ENCODE measurements around the gene VPS39.

VPS39 gene

DNA sequence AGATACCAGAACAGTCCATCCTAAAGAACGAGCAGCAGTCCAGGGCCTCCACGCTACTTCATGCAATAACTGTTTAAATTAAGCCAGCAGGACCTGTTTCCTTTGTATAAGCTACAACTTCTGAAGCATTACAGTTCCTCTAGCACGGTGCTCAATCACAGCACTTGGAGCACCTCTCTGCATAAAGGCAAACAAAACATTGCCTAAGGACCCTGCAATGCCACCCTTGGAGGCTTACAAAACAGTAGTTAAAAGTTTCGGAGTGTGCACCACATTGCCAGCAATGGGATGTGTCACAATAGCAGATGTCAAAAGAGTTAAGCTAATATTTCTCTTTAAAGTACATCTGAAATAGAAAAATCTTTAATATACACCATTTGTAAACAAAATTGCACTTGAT, 2.6 kb upstream of the VPS39 start:
- Histone ChIP-seq H4K20me1 (ENCODE audit: insufficient read depth) (no peaks in the 10 kb centered on the region), H2AFZ (ENCODE audit: low read depth) (no peak overlapping the region), H3K36me3 (ENCODE audit: insufficient read depth) (no peaks in the 10 kb centered on the region), H3K27ac (no peak overlapping the region), H3K27me3 (ENCODE audit: insufficient read depth, low read depth) (no peaks in the 10 kb centered on the region), H3K9ac (no peak overlapping the region), H3K4me1 (ENCODE audit: low read depth, poor library complexity, severe bottlenecking) (peaks cover 21% of the 10 kb centered on the region), H3K4me2 (no peak overlapping the region), H3K4me3 (IDR thresholded peaks at IDR 0.05; ENCODE audit: insufficient read depth, low read depth, low read length) (no peak overlapping the region), H3K79me2 (ENCODE audit: insufficient read depth, low read depth) (peaks cover 19% of the 10 kb centered on the region)
- TF ChIP-seq, protein P1, sequence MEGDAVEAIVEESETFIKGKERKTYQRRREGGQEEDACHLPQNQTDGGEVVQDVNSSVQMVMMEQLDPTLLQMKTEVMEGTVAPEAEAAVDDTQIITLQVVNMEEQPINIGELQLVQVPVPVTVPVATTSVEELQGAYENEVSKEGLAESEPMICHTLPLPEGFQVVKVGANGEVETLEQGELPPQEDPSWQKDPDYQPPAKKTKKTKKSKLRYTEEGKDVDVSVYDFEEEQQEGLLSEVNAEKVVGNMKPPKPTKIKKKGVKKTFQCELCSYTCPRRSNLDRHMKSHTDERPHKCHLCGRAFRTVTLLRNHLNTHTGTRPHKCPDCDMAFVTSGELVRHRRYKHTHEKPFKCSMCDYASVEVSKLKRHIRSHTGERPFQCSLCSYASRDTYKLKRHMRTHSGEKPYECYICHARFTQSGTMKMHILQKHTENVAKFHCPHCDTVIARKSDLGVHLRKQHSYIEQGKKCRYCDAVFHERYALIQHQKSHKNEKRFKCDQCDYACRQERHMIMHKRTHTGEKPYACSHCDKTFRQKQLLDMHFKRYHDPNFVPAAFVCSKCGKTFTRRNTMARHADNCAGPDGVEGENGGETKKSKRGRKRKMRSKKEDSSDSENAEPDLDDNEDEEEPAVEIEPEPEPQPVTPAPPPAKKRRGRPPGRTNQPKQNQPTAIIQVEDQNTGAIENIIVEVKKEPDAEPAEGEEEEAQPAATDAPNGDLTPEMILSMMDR (conservative IDR thresholded peaks at IDR 0.05; ENCODE audit: low read depth, low read length), result no peak

DNA sequence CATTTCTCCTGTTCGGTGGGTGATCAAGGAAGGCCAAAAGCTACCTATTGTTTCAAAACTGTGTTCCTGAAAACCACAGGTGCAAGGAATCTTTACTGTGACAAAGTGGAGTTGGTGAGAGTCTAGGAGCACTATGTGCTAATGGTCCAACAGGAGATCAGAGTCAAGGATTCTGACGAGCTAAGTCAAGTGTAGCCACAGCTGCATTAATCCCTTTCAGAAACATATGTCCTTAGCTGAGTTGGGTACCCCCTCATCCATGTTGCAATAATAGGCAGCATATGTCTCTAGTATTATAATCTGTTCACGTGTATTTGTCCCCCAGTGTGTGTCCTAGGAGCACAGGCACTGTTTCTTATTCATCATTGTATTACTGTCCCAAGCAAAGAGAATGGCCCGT, 1.7 kb downstream of the VPS39 start:
- H3K27me3 ChIP-seq (ENCODE audit: insufficient read depth, low read depth), result no peaks in the 10 kb centered on the region
- peaks cover 19% of the 10 kb centered on the region for H3K79me2 ChIP-seq (ENCODE audit: insufficient read depth, low read depth)
- H4K20me1 ChIP-seq (ENCODE audit: insufficient read depth), result no peaks in the 10 kb centered on the region
- H3K9ac ChIP-seq, result no peak overlapping the region
- H3K4me2 ChIP-seq, result peak overlapping the region; percentile 72
- H3K27ac ChIP-seq, result no peak overlapping the region
- no peaks in the 10 kb centered on the region for H3K36me3 ChIP-seq (ENCODE audit: insufficient read depth)
- TF ChIP-seq, protein P1 (conservative IDR thresholded peaks at IDR 0.05; ENCODE audit: low read depth, low read length), result no peak
- no peak overlapping the region for H3K4me3 ChIP-seq (IDR thresholded peaks at IDR 0.05; ENCODE audit: insufficient read depth, low read depth, low read length)
- H3K4me1 ChIP-seq (ENCODE audit: low read depth, poor library complexity, severe bottlenecking), result peaks cover 21% of the 10 kb centered on the region
- no peak overlapping the region for H2AFZ ChIP-seq (ENCODE audit: low read depth)

DNA sequence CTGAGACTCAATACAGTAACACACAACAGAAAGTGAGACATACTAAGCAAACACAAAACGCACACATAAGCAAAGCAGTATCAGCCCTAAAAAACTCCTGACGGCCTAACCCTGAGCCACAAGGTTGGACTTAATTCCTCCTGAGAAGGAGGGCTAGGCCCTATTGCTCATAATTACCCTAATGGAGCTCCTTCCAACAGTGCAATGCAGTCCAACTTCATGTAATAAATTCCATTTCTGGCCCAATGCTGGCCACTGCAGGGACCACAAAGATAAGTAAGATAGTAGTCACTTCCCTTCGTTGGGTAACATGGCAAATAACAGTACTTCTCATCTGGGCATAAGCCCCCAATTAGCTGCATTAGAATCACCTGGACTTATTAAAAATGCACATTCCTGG, 4.2 kb downstream of the VPS39 start:
- H3K36me3 ChIP-seq (ENCODE audit: insufficient read depth), result no peaks in the 10 kb centered on the region
- no peak overlapping the region for H3K4me2 ChIP-seq
- H3K4me3 ChIP-seq (IDR thresholded peaks at IDR 0.05; ENCODE audit: insufficient read depth, low read depth, low read length), result no peak overlapping the region
- TF ChIP-seq, protein P1 (conservative IDR thresholded peaks at IDR 0.05; ENCODE audit: low read depth, low read length), result no peak
- H3K27me3 ChIP-seq (ENCODE audit: insufficient read depth, low read depth), result no peaks in the 10 kb centered on the region
- no peak overlapping the region for H3K9ac ChIP-seq
- H3K79me2 ChIP-seq (ENCODE audit: insufficient read depth, low read depth), result peaks cover 23% of the 10 kb centered on the region
- H3K27ac ChIP-seq, result no peak overlapping the region
- no peak overlapping the region for H2AFZ ChIP-seq (ENCODE audit: low read depth)
- no peaks in the 10 kb centered on the region for H4K20me1 ChIP-seq (ENCODE audit: insufficient read depth)
- peaks cover 17% of the 10 kb centered on the region for H3K4me1 ChIP-seq (ENCODE audit: low read depth, poor library complexity, severe bottlenecking)

GRCh38 chr15:42202653-42203052, 5.5 kb downstream of the VPS39 start:
- Histone ChIP-seq H3K9ac (no peak overlapping the region), H3K4me2 (no peak overlapping the region), H3K4me3 (IDR thresholded peaks at IDR 0.05; ENCODE audit: insufficient read depth, low read depth, low read length) (no peak overlapping the region), H3K4me1 (ENCODE audit: low read depth, poor library complexity, severe bottlenecking) (peaks cover 11% of the 10 kb centered on the region), H4K20me1 (ENCODE audit: insufficient read depth) (no peaks in the 10 kb centered on the region), H3K36me3 (ENCODE audit: insufficient read depth) (no peaks in the 10 kb centered on the region), H3K27me3 (ENCODE audit: insufficient read depth, low read depth) (no peaks in the 10 kb centered on the region), H3K27ac (no peak overlapping the region), H2AFZ (ENCODE audit: low read depth) (no peak overlapping the region), H3K79me2 (ENCODE audit: insufficient read depth, low read depth) (peaks cover 19% of the 10 kb centered on the region)
- TF ChIP-seq, protein P1 (conservative IDR thresholded peaks at IDR 0.05; ENCODE audit: low read depth, low read length), result no peak

Data from KMS-11 (cell line).